ENCODE results near the gene INAVA. TPM values are rescaled to one million over a fixed set of nuclear protein-coding genes. Genes with fewer than 3 reads are reported as not detected.

The INAVA gene
- total and polyA plus RNA-seq, 2 of the 13 experiments (the other 11 are each of a cell fraction or from before 2014, with no cell fraction given): 6.0 to 13.5 TPM

DNA sequence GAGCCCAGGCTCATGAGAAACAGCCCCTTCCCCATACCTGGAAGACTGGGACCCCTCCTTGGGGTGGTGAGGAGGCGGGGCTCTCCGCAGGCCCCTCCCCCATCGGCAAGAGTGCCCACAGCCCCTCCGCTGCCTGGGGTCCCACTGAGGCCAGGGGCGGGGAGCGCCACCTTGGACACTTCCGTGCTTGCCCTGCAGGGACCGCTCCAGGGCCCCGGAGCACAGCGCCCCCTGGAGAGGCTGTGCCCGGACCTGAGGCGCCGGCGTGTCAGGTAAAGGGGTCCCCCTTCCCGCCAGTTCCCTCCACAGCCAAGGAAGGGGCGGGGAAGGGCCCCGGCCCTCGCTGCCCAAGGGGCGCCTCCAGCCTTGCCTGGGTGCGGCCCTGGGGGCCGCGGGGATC lies 21.5 kb downstream of the INAVA start (continued):
- TF ChIP-seq, protein P1, sequence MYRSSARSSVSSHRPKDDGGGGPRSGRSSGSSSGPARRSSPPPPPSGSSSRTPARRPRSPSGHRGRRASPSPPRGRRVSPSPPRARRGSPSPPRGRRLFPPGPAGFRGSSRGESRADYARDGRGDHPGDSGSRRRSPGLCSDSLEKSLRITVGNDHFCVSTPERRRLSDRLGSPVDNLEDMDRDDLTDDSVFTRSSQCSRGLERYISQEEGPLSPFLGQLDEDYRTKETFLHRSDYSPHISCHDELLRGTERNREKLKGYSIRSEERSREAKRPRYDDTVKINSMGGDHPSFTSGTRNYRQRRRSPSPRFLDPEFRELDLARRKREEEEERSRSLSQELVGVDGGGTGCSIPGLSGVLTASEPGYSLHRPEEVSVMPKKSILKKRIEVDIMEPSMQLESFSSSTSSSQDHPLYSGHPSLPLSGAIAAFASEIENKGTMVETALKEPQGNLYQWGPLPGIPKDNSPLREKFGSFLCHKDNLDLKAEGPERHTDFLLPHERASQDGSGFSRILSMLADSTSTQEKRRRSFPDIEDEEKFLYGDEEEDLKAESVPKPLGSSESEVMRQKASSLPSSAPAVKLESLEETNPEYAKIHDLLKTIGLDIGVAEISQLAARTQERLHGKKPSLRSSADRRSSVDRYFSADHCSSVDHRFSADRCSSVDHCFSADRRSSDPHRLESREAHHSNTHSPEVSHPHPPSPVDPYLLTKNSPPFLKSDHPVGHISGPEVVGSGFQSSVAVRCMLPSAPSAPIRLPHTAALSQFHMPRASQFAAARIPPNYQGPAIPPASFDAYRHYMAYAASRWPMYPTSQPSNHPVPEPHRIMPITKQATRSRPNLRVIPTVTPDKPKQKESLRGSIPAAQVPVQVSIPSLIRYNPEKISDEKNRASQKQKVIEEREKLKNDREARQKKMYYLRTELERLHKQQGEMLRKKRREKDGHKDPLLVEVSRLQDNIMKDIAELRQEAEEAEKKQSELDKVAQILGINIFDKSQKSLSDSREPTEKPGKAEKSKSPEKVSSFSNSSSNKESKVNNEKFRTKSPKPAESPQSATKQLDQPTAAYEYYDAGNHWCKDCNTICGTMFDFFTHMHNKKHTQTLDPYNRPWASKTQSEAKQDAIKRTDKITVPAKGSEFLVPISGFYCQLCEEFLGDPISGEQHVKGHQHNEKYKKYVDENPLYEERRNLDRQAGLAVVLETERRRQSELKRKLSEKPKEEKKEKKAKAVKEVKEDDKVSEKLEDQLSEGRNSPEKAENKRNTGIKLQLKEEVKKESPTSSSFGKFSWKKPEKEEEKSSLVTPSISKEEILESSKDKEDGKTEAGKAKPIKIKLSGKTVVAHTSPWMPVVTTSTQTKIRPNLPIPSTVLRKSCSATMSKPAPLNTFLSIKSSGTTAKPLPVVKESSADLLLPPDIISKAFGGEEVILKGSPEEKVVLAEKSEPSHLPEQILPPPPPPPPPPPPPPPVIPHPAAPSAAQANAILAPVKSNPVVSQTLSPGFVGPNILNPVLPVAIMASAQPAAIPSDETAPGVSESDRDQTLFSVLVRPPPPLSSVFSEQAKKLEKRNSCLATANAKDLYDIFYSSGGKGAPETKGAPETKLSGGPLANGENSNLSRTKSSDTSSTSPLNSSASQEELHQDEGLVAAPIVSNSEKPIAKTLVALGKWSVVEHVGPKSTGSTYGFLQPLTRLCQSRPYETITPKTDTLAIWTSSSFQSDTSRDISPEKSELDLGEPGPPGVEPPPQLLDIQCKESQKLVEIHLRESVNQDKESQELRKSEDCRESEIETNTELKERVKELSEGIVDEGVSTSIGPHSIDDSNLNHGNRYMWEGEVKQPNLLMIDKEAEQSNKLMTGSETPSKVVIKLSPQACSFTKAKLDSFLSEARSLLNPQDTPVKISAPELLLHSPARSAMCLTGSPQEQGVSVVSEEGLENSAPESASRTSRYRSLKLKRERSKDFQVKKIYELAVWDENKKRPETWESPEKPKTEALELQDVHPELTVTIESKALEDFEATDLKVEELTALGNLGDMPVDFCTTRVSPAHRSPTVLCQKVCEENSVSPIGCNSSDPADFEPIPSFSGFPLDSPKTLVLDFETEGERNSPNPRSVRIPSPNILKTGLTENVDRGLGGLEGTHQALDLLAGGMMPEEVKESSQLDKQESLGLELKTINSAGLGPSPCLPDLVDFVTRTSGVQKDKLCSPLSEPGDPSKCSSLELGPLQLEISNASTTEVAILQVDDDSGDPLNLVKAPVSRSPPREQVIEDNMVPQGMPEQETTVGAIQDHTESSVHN (CRISPR knock-in tag; IDR thresholded peaks at IDR 0.05): no peak
- TF ChIP-seq ZNF773 (CRISPR knock-in tag; IDR thresholded peaks at IDR 0.05; ENCODE audit: borderline replicate concordance) (no peak), AGO1 (IDR thresholded peaks at IDR 0.05; ENCODE audit: low read depth, low read length, poor library complexity, severe bottlenecking) (peak; percentile 71), WIZ (CRISPR knock-in tag; IDR thresholded peaks at IDR 0.05) (no peak), ZNF317 (CRISPR knock-in tag; IDR thresholded peaks at IDR 0.05) (no peak), NCOA1 (CRISPR knock-in tag; IDR thresholded peaks at IDR 0.05) (no peak), ESRRA (CRISPR knock-in tag; IDR thresholded peaks at IDR 0.05; ENCODE audit: low read depth) (no peak)
